ENCODE measurements around the gene ESPN. TPM values are rescaled to one million over a fixed set of nuclear protein-coding genes. Genes with fewer than 3 reads are reported as not detected.
"Not testable (repeated sequence)": the region's sequence is repeated elsewhere in the genome, so short reads cannot be mapped to it uniquely, and the experiment has no call there.

ESPN gene
- total RNA-seq, 4 donors from 2014 or later = 0.60 to 6.1 (median 1.7) TPM

DNA sequence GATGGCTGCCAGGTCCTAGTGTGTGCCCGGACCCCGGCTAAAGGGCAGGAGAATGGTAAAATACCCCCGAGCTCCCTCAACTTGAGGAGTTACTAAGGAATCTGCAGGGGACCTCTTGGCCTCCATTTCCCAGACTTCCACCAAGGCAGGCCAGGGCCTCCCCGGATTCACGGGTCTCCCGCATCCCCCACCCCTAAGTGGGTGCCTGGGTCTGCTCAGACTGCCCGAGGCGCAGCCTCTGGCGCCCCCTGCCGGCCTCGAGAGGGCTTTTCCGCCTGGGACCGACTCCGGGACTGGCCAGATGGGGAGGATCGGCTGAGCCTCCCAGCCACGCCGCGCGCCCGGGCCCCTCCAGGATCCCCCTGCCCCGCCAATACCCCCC is 65.2 kb downstream of the ESPN start:
- Histone ChIP-seq H3K36me3 (no peaks in the 10 kb centered on the region), H3K27ac (peak overlapping the region in 2 of 4 donors; percentile 72 to 75), H3K4me3 (peak overlapping the region; percentile 11 to 61 (median 54)), H3K27me3 (peaks cover 0 to 25% of the 10 kb centered on the region in 2 donors), H3K9me3 (no peaks in the 10 kb centered on the region), H3K4me1 (peaks cover 0 to 61% (median 19%) of the 10 kb centered on the region in 4 donors)
- TF ChIP-seq CTCF (IDR thresholded peaks at IDR 0.05) = peak; percentile 82 to 95 (median 84)
- no peak for TF ChIP-seq EP300 (IDR thresholded peaks at IDR 0.05)
- peak in 1 of 2 donors; percentile 42 for DNase-seq (ENCODE audit: low spot score in 2 of 2)
- 15 to 33% methylated on average over 5 to 20 of the region's 21 CpGs for WGBS, 2 donors

DNA sequence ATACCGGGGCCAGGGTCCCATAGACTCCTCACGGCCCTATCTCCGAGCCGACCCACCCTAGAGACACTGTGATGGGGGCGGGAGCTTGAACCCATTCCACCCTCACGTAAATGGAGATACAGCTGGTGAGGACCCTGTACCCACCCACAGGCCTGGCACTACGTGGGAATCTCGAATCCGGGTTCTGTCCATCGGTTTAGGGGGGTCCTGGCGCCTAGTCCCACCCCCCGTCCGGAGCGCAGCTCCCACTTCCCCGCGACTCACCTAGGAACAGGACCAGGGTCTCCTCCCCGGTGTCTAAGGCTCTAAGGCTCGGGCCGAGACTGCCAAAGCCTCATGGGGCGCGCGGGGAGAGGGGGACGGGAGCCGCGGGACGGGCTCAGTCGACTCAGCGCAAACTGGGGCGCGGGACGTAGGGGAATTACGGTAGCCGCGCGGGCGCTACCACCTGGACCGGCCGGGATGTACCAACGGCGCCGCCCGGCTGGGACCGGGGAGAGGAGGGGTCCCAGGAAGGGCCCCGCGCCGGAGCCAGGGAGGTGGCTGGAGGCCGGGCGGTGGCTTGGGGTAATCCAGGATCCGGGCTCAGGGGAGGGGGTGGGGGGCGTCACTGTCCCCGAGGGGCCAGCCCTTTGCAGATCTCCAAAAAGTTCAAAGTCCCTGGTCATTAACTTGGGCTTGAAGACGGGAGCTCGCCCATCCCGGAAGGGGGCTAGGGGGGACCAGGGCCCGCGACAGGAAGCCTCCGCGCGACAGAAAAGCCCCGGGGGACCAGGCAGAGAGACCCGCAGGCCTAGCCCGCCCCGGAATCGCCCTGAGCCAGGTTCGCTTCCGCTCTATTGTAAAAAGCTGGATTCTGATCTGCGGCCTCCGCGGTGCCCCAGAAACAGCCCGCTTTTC is 65.9 kb downstream of the ESPN start:
- Histone ChIP-seq H3K9me3 (no peaks in the 10 kb centered on the region), H3K4me1 (peaks cover 0 to 61% (median 17%) of the 10 kb centered on the region in 4 donors), H3K36me3 (no peaks in the 10 kb centered on the region), H3K27ac (peak overlapping the region in 2 of 4 donors; percentile 72 to 75), H3K27me3 (peaks cover 0 to 24% of the 10 kb centered on the region in 2 donors), H3K4me3 (peak overlapping the region; percentile 11 to 61 (median 54))
- DNase-seq (ENCODE audit: low spot score in 2 of 2) = no peak
- WGBS, 2 donors = 3 to 7% methylated on average over 53 to 70 of the region's 70 CpGs
- TF ChIP-seq CTCF (IDR thresholded peaks at IDR 0.05) (no peak), POLR2A (IDR thresholded peaks at IDR 0.05) (no peak), EP300 (IDR thresholded peaks at IDR 0.05) (no peak)

DNA sequence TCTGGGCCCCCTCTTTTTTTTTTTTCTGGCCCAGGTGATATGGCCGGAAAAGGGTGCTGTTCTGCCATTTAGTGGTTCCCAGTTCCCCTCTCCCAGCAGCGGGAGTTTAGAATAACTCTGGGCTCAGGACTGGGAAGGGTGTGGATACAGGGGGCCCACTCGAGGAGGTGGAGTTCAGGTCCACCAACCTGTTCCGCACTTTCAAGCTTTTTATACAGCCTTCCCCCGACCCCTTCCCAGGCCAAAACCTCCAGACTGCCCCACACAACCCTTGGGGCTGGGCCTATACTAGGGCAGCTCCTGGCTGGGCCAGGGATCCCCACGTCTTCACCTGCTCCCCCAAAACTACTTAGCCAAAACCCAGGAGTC is 66.5 kb downstream of the ESPN start:
- H3K9me3 ChIP-seq = no peaks in the 10 kb centered on the region
- WGBS, 2 donors = 51 to 56% methylated on average over 6 of the region's 6 CpGs
- TF ChIP-seq EP300 (IDR thresholded peaks at IDR 0.05) (no peak), POLR2A (IDR thresholded peaks at IDR 0.05) (no peak), CTCF (IDR thresholded peaks at IDR 0.05) (no peak)
- DNase-seq (ENCODE audit: low spot score in 2 of 2) = no peak
- peaks cover 0 to 61% (median 14%) of the 10 kb centered on the region in 4 donors for H3K4me1 ChIP-seq
- peak overlapping the region in 2 of 4 donors; percentile 72 to 75 for H3K27ac ChIP-seq
- H3K27me3 ChIP-seq = peaks cover 0 to 24% of the 10 kb centered on the region in 2 donors
- H3K36me3 ChIP-seq = no peaks in the 10 kb centered on the region
- H3K4me3 ChIP-seq = peak overlapping the region in 3 of 4 donors; percentile 11 to 56 (median 53)

DNA sequence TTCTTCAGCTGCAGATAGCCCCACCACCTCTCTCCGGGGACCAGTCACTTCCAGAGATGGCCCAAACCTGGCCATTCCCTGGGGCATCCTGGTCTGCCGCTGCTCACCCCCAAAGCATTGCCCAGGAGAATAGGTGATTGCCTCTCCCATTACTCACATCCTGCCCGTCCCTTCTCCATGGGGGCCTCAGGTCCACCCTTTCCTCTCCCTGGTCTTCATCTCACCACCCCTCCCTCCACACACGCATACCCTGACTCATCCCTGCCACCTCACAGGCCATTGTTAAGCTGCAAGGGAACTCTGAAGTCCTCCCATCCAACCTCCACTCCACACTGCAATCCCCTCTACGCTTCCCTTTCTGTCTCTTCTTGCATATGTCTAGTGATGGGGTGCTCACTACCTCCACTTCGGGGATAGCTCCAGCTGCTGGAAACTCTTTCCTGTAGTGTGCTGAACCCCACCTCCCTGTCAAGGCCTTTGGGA is 66.9 kb downstream of the ESPN start, which contains the start of gene PLEKHG5:
Gene PLEKHG5 (minus strand): TSS at position 188 of the 483 bp plus-strand sequence. CDS start 14,096 bp downstream, outside the sequence.
- H3K4me3 ChIP-seq = peak within 1 kb of the TSS; percentile 11 to 61 (median 54)
- peak within 1 kb of the TSS in 2 of 4 donors; percentile 72 to 75 for H3K27ac ChIP-seq
- no peaks in the 10 kb centered on the region for H3K36me3 ChIP-seq
- peaks cover 0 to 21% of the 10 kb centered on the region in 2 donors for H3K27me3 ChIP-seq
- TF ChIP-seq CTCF (IDR thresholded peaks at IDR 0.05) (no peak), EP300 (IDR thresholded peaks at IDR 0.05) (no peak), POLR2A (IDR thresholded peaks at IDR 0.05) (no peak)
- 65 to 68% methylated on average over 6 of the region's 6 CpGs for WGBS, 2 donors
- no peaks in the 10 kb centered on the region for H3K9me3 ChIP-seq
- DNase-seq (ENCODE audit: low spot score in 2 of 2) = no peak
- peaks cover 0 to 61% (median 12%) of the 10 kb centered on the region in 4 donors for H3K4me1 ChIP-seq

GRCh38 chr1:6491966-6492365 is 67.4 kb downstream of the ESPN start:
- H3K27ac ChIP-seq = peak overlapping the region in 1 of 4 donors; percentile 72
- no peak for TF ChIP-seq POLR2A (IDR thresholded peaks at IDR 0.05)
- TF ChIP-seq CTCF (IDR thresholded peaks at IDR 0.05) = no peak
- no peak for TF ChIP-seq EP300 (IDR thresholded peaks at IDR 0.05)
- no peak for DNase-seq (ENCODE audit: low spot score in 2 of 2)

DNA sequence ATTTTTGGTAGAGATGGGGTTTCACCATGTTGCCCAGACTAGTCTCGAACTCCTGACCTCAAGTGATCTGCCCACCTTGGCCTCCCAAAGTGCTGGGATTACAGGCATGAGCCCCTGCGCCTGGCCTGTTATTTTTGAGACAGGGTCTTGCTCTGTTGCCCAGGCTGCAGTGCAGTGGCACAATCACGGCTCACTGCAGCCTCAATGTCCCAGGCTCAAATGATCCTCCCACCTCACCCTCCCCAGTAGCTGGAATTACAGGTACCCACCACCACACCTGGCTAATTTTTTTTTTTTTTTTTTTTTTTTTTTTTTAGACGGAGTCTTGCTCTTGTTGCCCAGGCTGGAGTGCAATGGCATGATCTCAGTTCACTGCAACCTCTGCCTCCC is 69.3 kb downstream of the ESPN start:
- H3K27ac ChIP-seq; H3K4me3 ChIP-seq; DNase-seq (ENCODE audit: low spot score in 2 of 2); H3K36me3 ChIP-seq; H3K9me3 ChIP-seq: not testable (repeated sequence)
- whole genome bisulfite sequencing, 2 donors = 93 to 99% methylated on average over 4 of the region's 4 CpGs
- H3K4me1 ChIP-seq = peaks cover 0 to 67% (median 23%) of the 10 kb centered on the region in 4 donors
- H3K27me3 ChIP-seq = peaks cover 0 to 35% of the 10 kb centered on the region in 2 donors

More at GRCh38 chr1:6491966-6492365, 67.4 kb downstream of the ESPN start:
- H3K4me1 ChIP-seq = peaks cover 0 to 61% (median 12%) of the 10 kb centered on the region in 4 donors
- WGBS, 2 donors = 56 to 63% methylated on average over 9 to 10 of the region's 10 CpGs
- no peaks in the 10 kb centered on the region for H3K9me3 ChIP-seq
- H3K27me3 ChIP-seq = peaks cover 0 to 24% of the 10 kb centered on the region in 2 donors
- H3K36me3 ChIP-seq = no peaks in the 10 kb centered on the region
- H3K4me3 ChIP-seq = no peak overlapping the region
